22Rv1 (cell line): Measurements from ENCODE around the gene SUOX.
A peak's percentile ranks its signal among the peaks of the same experiment; 100 is the strongest.

Experiments used
- H3K27ac ChIP-seq: fragments of 450-650 bp; 2 replicates; pipeline ENCODE4 v1.5.1; 2017
- CTCF ChIP-seq: fragments of 450-650 bp; IDR thresholded peaks from 2 replicates; pipeline ENCODE4 v1.5.1; 2017; ENCODE audit warnings: mild to moderate bottlenecking
- ZFX ChIP-seq: fragments of 450-650 bp; IDR thresholded peaks from 2 replicates; pipeline ENCODE4 v1.6.1; 2017; ENCODE audit warnings: antibody characterized with exemption, borderline replicate concordance

The SUOX gene

GRCh38 chr12:56021889-56022497, 24.9 kb downstream of the SUOX start:
- TF ChIP-seq CTCF, result no peak
- TF ChIP-seq ZFX, result no peak
- H3K27ac ChIP-seq, result no peak overlapping the region

GRCh38 chr12:56028511-56029165, 31.6 kb downstream of the SUOX start:
- TF ChIP-seq ZFX (no peak), CTCF (no peak)
- H3K27ac ChIP-seq, result peak overlapping the region; percentile 25

GRCh38 chr12:56029166-56029519, 32.1 kb downstream of the SUOX start:
- H3K27ac ChIP-seq, result peak overlapping the region; percentile 25
- TF ChIP-seq ZFX, result no peak
- TF ChIP-seq CTCF, result no peak

- H3K27ac ChIP-seq, result peak overlapping the region; percentile 25; the same call in 1 of the 2 replicates
- TF ChIP-seq CTCF (peak; percentile 76), ZFX (no peak)
Measured at GRCh38 chr12:56029666-56030293, 32.7 kb downstream of the SUOX start.

- H3K27ac ChIP-seq, result no peak overlapping the region
- TF ChIP-seq CTCF, result no peak
- no peak for TF ChIP-seq ZFX
Measured at GRCh38 chr12:56031987-56032386, 34.9 kb downstream of the SUOX start.

GRCh38 chr12:56034586-56035332, 37.7 kb downstream of the SUOX start:
- H3K27ac ChIP-seq, result no peak overlapping the region
- TF ChIP-seq ZFX (no peak), CTCF (no peak)

GRCh38 chr12:56037161-56037560, 40.1 kb downstream of the SUOX start:
- TF ChIP-seq CTCF (no peak), ZFX (no peak)
- no peak overlapping the region for H3K27ac ChIP-seq
